ENCODE data around the gene RAVER2. TPM values are rescaled to one million over a fixed set of nuclear protein-coding genes. Genes with fewer than 3 reads are reported as not detected.
A peak's percentile ranks its signal among the peaks of the same experiment; 100 is the strongest.

Gene RAVER2
- total RNA-seq, 1 experiment from 2014 or later: 15.1 TPM

DNA sequence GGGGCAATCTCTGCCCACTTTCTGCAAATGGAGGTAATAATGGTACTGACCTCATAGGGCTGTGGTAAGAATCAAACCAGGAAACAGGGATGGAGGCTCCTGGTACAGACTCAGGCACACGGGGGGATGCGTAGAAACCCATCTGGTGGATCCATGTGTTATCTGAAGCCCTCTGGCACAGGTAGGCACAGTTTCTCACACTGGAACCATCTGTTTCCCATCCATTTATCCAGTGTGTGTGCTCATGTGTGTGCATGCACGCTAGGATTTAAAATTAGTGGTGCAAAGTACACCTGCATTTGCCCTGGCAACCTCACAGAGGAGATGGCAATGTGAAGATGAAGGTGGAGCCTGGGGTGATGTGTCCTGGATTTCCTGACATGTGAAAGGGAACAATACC is 103.3 kb downstream of the RAVER2 start:
- Histone ChIP-seq H3K27ac (ENCODE audit: low read length) (no peak overlapping the region), H3K36me3 (ENCODE audit: control insufficient read depth, insufficient read depth, low read length) (peaks cover 2% of the 10 kb centered on the region; the same call in 1 of the 2 replicates), H3K4me3 (ENCODE audit: low read depth in 2 of 2, low read length in 2 of 2) (no peak overlapping the region), H3K27me3 (ENCODE audit: control insufficient read depth, insufficient read depth, low read length) (no peaks in the 10 kb centered on the region), H3K9me3 (ENCODE audit: control insufficient read depth, insufficient read depth, low read depth, low read length) (no peaks in the 10 kb centered on the region), H3K4me1 (ENCODE audit: control insufficient read depth, insufficient read depth, low read length) (no peaks in the 10 kb centered on the region)
- DNase-seq (ENCODE audit: low read depth, low spot score): no peak
- BruUV-seq (replicated peaks): no TSS peak
- CTCF ChIA-PET: no interaction called here
- ATAC-seq: no peak
- in situ Hi-C loops (cut with HindIII; ENCODE audit: low pct_unique_long_range_greater_than_20kb, low sequenced_read_pairs): no loop called here
- TF ChIP-seq SIN3A (IDR thresholded peaks at IDR 0.05; ENCODE audit: borderline replicate concordance, insufficient read depth, low read depth, low read length) (no peak), POLR2AphosphoS5 (IDR thresholded peaks at IDR 0.05; ENCODE audit: low read depth, low read length) (no peak), TCF7L2 (IDR thresholded peaks at IDR 0.05; ENCODE audit: low read depth, low read length) (no peak)
- TF ChIP-seq, protein P1, sequence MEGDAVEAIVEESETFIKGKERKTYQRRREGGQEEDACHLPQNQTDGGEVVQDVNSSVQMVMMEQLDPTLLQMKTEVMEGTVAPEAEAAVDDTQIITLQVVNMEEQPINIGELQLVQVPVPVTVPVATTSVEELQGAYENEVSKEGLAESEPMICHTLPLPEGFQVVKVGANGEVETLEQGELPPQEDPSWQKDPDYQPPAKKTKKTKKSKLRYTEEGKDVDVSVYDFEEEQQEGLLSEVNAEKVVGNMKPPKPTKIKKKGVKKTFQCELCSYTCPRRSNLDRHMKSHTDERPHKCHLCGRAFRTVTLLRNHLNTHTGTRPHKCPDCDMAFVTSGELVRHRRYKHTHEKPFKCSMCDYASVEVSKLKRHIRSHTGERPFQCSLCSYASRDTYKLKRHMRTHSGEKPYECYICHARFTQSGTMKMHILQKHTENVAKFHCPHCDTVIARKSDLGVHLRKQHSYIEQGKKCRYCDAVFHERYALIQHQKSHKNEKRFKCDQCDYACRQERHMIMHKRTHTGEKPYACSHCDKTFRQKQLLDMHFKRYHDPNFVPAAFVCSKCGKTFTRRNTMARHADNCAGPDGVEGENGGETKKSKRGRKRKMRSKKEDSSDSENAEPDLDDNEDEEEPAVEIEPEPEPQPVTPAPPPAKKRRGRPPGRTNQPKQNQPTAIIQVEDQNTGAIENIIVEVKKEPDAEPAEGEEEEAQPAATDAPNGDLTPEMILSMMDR (IDR thresholded peaks at IDR 0.05): no peak
- TF ChIP-seq, protein P2, sequence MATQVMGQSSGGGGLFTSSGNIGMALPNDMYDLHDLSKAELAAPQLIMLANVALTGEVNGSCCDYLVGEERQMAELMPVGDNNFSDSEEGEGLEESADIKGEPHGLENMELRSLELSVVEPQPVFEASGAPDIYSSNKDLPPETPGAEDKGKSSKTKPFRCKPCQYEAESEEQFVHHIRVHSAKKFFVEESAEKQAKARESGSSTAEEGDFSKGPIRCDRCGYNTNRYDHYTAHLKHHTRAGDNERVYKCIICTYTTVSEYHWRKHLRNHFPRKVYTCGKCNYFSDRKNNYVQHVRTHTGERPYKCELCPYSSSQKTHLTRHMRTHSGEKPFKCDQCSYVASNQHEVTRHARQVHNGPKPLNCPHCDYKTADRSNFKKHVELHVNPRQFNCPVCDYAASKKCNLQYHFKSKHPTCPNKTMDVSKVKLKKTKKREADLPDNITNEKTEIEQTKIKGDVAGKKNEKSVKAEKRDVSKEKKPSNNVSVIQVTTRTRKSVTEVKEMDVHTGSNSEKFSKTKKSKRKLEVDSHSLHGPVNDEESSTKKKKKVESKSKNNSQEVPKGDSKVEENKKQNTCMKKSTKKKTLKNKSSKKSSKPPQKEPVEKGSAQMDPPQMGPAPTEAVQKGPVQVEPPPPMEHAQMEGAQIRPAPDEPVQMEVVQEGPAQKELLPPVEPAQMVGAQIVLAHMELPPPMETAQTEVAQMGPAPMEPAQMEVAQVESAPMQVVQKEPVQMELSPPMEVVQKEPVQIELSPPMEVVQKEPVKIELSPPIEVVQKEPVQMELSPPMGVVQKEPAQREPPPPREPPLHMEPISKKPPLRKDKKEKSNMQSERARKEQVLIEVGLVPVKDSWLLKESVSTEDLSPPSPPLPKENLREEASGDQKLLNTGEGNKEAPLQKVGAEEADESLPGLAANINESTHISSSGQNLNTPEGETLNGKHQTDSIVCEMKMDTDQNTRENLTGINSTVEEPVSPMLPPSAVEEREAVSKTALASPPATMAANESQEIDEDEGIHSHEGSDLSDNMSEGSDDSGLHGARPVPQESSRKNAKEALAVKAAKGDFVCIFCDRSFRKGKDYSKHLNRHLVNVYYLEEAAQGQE (IDR thresholded peaks at IDR 0.05; ENCODE audit: insufficient read depth in 1 of 2, low read depth in 2 of 2, low read length in 1 of 2): no peak
- intact Hi-C loops (cut with micrococcal nuclease; ENCODE audit: unreplicated experiment): no loop called here
- POLR2A ChIA-PET: no interaction called here

DNA sequence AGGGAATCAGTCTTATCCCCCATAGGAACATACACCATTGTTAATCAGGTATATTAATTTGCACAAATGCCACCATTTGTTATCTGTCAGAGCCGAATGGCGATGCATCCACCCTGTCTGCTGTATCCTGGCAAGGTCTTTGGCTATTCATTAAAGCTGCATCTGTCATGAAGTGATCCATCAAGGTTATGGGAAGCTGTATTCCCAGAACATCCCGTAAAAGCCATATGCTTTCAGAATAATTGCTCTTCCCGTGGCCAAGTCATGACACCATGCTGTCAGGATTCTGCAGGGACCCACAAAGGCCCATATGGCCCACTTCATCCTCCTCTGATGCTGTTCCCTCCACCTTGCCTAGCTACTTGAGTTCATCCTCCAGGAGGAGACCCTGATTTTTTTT is 103.9 kb downstream of the RAVER2 start:
- no peaks in the 10 kb centered on the region; the same call in 1 of the 2 replicates for H3K36me3 ChIP-seq (ENCODE audit: control insufficient read depth, insufficient read depth, low read length)
- no peak for ATAC-seq
- intact Hi-C loops (cut with micrococcal nuclease; ENCODE audit: unreplicated experiment): no loop called here
- TSS peak; percentile 8 for BruUV-seq (replicated peaks)
- no peak for DNase-seq (ENCODE audit: low read depth, low spot score)
- H3K4me3 ChIP-seq (ENCODE audit: low read depth in 2 of 2, low read length in 2 of 2): no peak overlapping the region
- H3K27me3 ChIP-seq (ENCODE audit: control insufficient read depth, insufficient read depth, low read length): no peaks in the 10 kb centered on the region
- no peaks in the 10 kb centered on the region for H3K4me1 ChIP-seq (ENCODE audit: control insufficient read depth, insufficient read depth, low read length)
- no peak overlapping the region for H3K27ac ChIP-seq (ENCODE audit: low read length)
- TF ChIP-seq SIN3A (IDR thresholded peaks at IDR 0.05; ENCODE audit: borderline replicate concordance, insufficient read depth, low read depth, low read length) (no peak), POLR2AphosphoS5 (IDR thresholded peaks at IDR 0.05; ENCODE audit: low read depth, low read length) (no peak), TCF7L2 (IDR thresholded peaks at IDR 0.05; ENCODE audit: low read depth, low read length) (no peak)
- TF ChIP-seq, protein P1 (IDR thresholded peaks at IDR 0.05): no peak
- TF ChIP-seq, protein P2 (IDR thresholded peaks at IDR 0.05; ENCODE audit: insufficient read depth in 1 of 2, low read depth in 2 of 2, low read length in 1 of 2): no peak
- in situ Hi-C loops (cut with HindIII; ENCODE audit: low pct_unique_long_range_greater_than_20kb, low sequenced_read_pairs): no loop called here
- no peaks in the 10 kb centered on the region for H3K9me3 ChIP-seq (ENCODE audit: control insufficient read depth, insufficient read depth, low read depth, low read length)
- CTCF ChIA-PET: no interaction called here
- POLR2A ChIA-PET: interaction anchor here (0.6 kb wide), 1 partner anchor 381 kb away, joined by 3 read pairs; no protein-coding TSS in a partner anchor
